Measurements from ENCODE around the gene WLS.
"Not testable (repeated sequence)": the region's sequence is repeated elsewhere in the genome, so short reads cannot be mapped to it uniquely, and the experiment has no call there.

Gene WLS

GRCh38 chr1:68168545-68169171 is 63.7 kb downstream of the WLS start:
- DNase-seq (ENCODE audit: low read depth in 2 of 3, low spot score in 1 of 3): no peak

GRCh38 chr1:68167211-68167610 is 65.1 kb downstream of the WLS start:
- DNase-seq (ENCODE audit: low read depth in 2 of 3, low spot score in 1 of 3): no peak

- no peak for DNase-seq (ENCODE audit: low read depth in 2 of 3, low spot score in 1 of 3)
Measured at GRCh38 chr1:68166348-68166747, 66.0 kb downstream of the WLS start.

GRCh38 chr1:68165665-68166064 is 66.7 kb downstream of the WLS start:
- DNase-seq (ENCODE audit: low read depth in 2 of 3, low spot score in 1 of 3): no peak

- DNase-seq (ENCODE audit: low read depth in 2 of 3, low spot score in 1 of 3): no peak
Measured at GRCh38 chr1:68164918-68165317, 67.4 kb downstream of the WLS start.

- DNase-seq (ENCODE audit: low read depth in 2 of 3, low spot score in 1 of 3): no peak
Measured at GRCh38 chr1:68163220-68163619, 69.1 kb downstream of the WLS start.

- no peak for DNase-seq (ENCODE audit: low read depth in 2 of 3, low spot score in 1 of 3)
Measured at GRCh38 chr1:68162761-68163160, 69.6 kb downstream of the WLS start.

GRCh38 chr1:68161672-68162071 is 70.7 kb downstream of the WLS start:
- DNase-seq (ENCODE audit: low read depth in 2 of 3, low spot score in 1 of 3): not testable (repeated sequence)

GRCh38 chr1:68160935-68161334 is 71.4 kb downstream of the WLS start:
- DNase-seq (ENCODE audit: low read depth in 2 of 3, low spot score in 1 of 3): not testable (repeated sequence)

- no peak for DNase-seq (ENCODE audit: low read depth in 2 of 3, low spot score in 1 of 3)
Measured at GRCh38 chr1:68160021-68160420, 72.3 kb downstream of the WLS start.

- no peak for DNase-seq (ENCODE audit: low read depth in 2 of 3, low spot score in 1 of 3)
Measured at GRCh38 chr1:68158837-68159236, 73.5 kb downstream of the WLS start.

- no peak for DNase-seq (ENCODE audit: low read depth in 2 of 3, low spot score in 1 of 3)
Measured at GRCh38 chr1:68157416-68157815, 74.9 kb downstream of the WLS start.

GRCh38 chr1:68151690-68152089 is 80.6 kb downstream of the WLS start:
- no peak for DNase-seq (ENCODE audit: low read depth in 2 of 3, low spot score in 1 of 3)

- DNase-seq (ENCODE audit: low read depth in 2 of 3, low spot score in 1 of 3): no peak
Measured at GRCh38 chr1:68149907-68150306, 82.4 kb downstream of the WLS start.

- DNase-seq (ENCODE audit: low read depth in 2 of 3, low spot score in 1 of 3): no peak
Measured at GRCh38 chr1:68149110-68149798, 83.1 kb downstream of the WLS start.

GRCh38 chr1:68148631-68149030 is 83.7 kb downstream of the WLS start:
- DNase-seq (ENCODE audit: low read depth in 2 of 3, low spot score in 1 of 3): no peak

- DNase-seq (ENCODE audit: low read depth in 2 of 3, low spot score in 1 of 3): no peak
Measured at GRCh38 chr1:68147534-68148171, 84.7 kb downstream of the WLS start.

- DNase-seq (ENCODE audit: low read depth in 2 of 3, low spot score in 1 of 3): no peak
Measured at GRCh38 chr1:68145418-68146126, 86.8 kb downstream of the WLS start.

GRCh38 chr1:68144856-68145255 is 87.5 kb downstream of the WLS start:
- DNase-seq (ENCODE audit: low read depth in 2 of 3, low spot score in 1 of 3): no peak

GRCh38 chr1:68143633-68144032 is 88.7 kb downstream of the WLS start:
- DNase-seq (ENCODE audit: low read depth in 2 of 3, low spot score in 1 of 3): no peak

- no peak for DNase-seq (ENCODE audit: low read depth in 2 of 3, low spot score in 1 of 3)
Measured at GRCh38 chr1:68142461-68142860, 89.9 kb downstream of the WLS start.

GRCh38 chr1:68142036-68142435 is 90.3 kb downstream of the WLS start:
- DNase-seq (ENCODE audit: low read depth in 2 of 3, low spot score in 1 of 3): no peak
